ENCODE data around the gene WRAP73.

DNA sequence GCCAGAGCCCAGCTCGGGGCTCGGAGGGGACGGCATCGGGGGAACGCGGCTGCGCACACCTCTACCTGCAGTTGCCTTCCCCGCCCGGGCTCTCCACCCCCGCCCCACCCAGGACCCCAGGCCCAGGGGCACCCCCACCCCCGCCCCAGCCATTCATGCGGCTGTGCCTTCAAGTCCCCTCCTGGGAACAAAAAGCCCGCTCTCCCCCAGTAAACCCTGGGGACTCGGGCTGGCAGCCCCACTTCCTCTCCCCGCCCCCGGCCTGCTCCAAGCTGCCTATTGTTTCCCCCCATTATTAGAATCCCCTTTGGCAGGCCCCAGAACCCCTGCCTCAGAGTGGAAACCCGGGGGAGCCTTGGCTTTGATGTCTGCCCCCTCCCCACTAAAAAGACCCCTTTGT lies 56.6 kb downstream of the WRAP73 start:
- TF ChIP-seq JUND (IDR thresholded peaks at IDR 0.05) (no peak), YY1 (IDR thresholded peaks at IDR 0.05; ENCODE audit: extremely low read depth, insufficient replicate concordance, low read depth, low read length) (no peak), POLR2AphosphoS5 (IDR thresholded peaks at IDR 0.05; ENCODE audit: low read depth, low read length) (no peak), CEBPB (IDR thresholded peaks at IDR 0.05; ENCODE audit: low read depth) (no peak), POLR2A (IDR thresholded peaks at IDR 0.05; ENCODE audit: borderline replicate concordance, extremely low read depth, insufficient read depth, insufficient read length) (no peak), SP1 (IDR thresholded peaks at IDR 0.05; ENCODE audit: low read depth) (no peak)
- TF ChIP-seq, protein P1, sequence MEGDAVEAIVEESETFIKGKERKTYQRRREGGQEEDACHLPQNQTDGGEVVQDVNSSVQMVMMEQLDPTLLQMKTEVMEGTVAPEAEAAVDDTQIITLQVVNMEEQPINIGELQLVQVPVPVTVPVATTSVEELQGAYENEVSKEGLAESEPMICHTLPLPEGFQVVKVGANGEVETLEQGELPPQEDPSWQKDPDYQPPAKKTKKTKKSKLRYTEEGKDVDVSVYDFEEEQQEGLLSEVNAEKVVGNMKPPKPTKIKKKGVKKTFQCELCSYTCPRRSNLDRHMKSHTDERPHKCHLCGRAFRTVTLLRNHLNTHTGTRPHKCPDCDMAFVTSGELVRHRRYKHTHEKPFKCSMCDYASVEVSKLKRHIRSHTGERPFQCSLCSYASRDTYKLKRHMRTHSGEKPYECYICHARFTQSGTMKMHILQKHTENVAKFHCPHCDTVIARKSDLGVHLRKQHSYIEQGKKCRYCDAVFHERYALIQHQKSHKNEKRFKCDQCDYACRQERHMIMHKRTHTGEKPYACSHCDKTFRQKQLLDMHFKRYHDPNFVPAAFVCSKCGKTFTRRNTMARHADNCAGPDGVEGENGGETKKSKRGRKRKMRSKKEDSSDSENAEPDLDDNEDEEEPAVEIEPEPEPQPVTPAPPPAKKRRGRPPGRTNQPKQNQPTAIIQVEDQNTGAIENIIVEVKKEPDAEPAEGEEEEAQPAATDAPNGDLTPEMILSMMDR (IDR thresholded peaks at IDR 0.05 in 2 of 3, conservative IDR thresholded peaks at IDR 0.05 in 1 of 3; ENCODE audit: borderline replicate concordance in 1 of 3, insufficient read depth in 1 of 3, low read depth in 2 of 3, low read length in 2 of 3) = no peak
- TF ChIP-seq, protein P2, sequence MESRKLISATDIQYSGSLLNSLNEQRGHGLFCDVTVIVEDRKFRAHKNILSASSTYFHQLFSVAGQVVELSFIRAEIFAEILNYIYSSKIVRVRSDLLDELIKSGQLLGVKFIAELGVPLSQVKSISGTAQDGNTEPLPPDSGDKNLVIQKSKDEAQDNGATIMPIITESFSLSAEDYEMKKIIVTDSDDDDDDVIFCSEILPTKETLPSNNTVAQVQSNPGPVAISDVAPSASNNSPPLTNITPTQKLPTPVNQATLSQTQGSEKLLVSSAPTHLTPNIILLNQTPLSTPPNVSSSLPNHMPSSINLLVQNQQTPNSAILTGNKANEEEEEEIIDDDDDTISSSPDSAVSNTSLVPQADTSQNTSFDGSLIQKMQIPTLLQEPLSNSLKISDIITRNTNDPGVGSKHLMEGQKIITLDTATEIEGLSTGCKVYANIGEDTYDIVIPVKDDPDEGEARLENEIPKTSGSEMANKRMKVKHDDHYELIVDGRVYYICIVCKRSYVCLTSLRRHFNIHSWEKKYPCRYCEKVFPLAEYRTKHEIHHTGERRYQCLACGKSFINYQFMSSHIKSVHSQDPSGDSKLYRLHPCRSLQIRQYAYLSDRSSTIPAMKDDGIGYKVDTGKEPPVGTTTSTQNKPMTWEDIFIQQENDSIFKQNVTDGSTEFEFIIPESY (IDR thresholded peaks at IDR 0.05; ENCODE audit: extremely low read depth, insufficient replicate concordance, low read length) = no peak
